ENCODE data around the gene CAMK2D. TPM values are rescaled to one million over a fixed set of nuclear protein-coding genes. Genes with fewer than 3 reads are reported as not detected.

The CAMK2D gene
- total RNA-seq, 2 experiments from 2014 or later = 29.9 to 32.9 TPM

- H3K27ac Mint-ChIP-seq = peak overlapping the region; percentile 5
- peak in 1 of 14 experiments; percentile 32 for DNase-seq
Measured at GRCh38 chr4:113739197-113739596, 22.3 kb downstream of the CAMK2D start.

GRCh38 chr4:113738251-113738650, 23.3 kb downstream of the CAMK2D start:
- ChIA-PET CTCF (no interaction called here), POLR2A (no interaction called here)
- H3K27ac Mint-ChIP-seq = no peak overlapping the region
- TF ChIP-seq CTCF (IDR thresholded peaks at IDR 0.05) = no peak
- intact Hi-C loops (cut with DNase I, micrococcal nuclease) = no loop called here
- ATAC-seq (ENCODE audit: poor library complexity) (no peak), DNase-seq (no peak)
- no peak overlapping the region for H3K4me3 Mint-ChIP-seq
- peaks cover 33% of the 10 kb centered on the region for H3K36me3 Mint-ChIP-seq (ENCODE audit: low read depth)
- H3K4me1 ChIP-seq (ENCODE audit: insufficient read depth, low read length) = peaks cover 3% of the 10 kb centered on the region
- no peak overlapping the region for H3K4me3 ChIP-seq (ENCODE audit: low read length)
- no peak overlapping the region for H3K27ac ChIP-seq (ENCODE audit: low read depth in 1 of 2, low read length in 2 of 2)
- H3K27me3 Mint-ChIP-seq = no peaks in the 10 kb centered on the region
- no peaks in the 10 kb centered on the region for H3K27me3 ChIP-seq (ENCODE audit: control insufficient read depth in 1 of 2, insufficient read depth in 2 of 2, low read length in 2 of 2)
- H3K36me3 ChIP-seq (ENCODE audit: insufficient read depth, low read length) = no peaks in the 10 kb centered on the region
- no peaks in the 10 kb centered on the region for H3K9me3 ChIP-seq (ENCODE audit: control insufficient read depth in 1 of 2, insufficient read depth in 1 of 2, low read length in 2 of 2)
- no peaks in the 10 kb centered on the region for H3K9me3 Mint-ChIP-seq
- peaks cover 66% of the 10 kb centered on the region for H3K4me1 Mint-ChIP-seq (ENCODE audit: low read depth)

More at GRCh38 chr4:113739197-113739596, 22.3 kb downstream of the CAMK2D start:
- no peak for TF ChIP-seq CTCF (IDR thresholded peaks at IDR 0.05)
- ATAC-seq (ENCODE audit: poor library complexity) = peak; percentile 44
- no peaks in the 10 kb centered on the region for H3K27me3 Mint-ChIP-seq
- intact Hi-C loops (cut with DNase I, micrococcal nuclease) = no loop called here
- peaks cover 56% of the 10 kb centered on the region for H3K4me1 Mint-ChIP-seq (ENCODE audit: low read depth)
- H3K4me3 Mint-ChIP-seq = peak overlapping the region; percentile 0
- Histone ChIP-seq H3K9me3 (ENCODE audit: control insufficient read depth in 1 of 2, insufficient read depth in 1 of 2, low read length in 2 of 2) (peaks cover 0 to 3% of the 10 kb centered on the region in 2 experiments), H3K4me3 (ENCODE audit: low read length) (no peak overlapping the region), H3K36me3 (ENCODE audit: insufficient read depth, low read length) (no peaks in the 10 kb centered on the region), H3K4me1 (ENCODE audit: insufficient read depth, low read length) (peaks cover 3% of the 10 kb centered on the region), H3K27me3 (ENCODE audit: control insufficient read depth in 1 of 2, insufficient read depth in 2 of 2, low read length in 2 of 2) (no peaks in the 10 kb centered on the region), H3K27ac (ENCODE audit: low read depth in 1 of 2, low read length in 2 of 2) (no peak overlapping the region)
- peaks cover 33% of the 10 kb centered on the region for H3K36me3 Mint-ChIP-seq (ENCODE audit: low read depth)
- CTCF ChIA-PET = no interaction called here
- H3K9me3 Mint-ChIP-seq = no peaks in the 10 kb centered on the region
- POLR2A ChIA-PET = interaction anchor here (0.6 to 0.9 kb wide), 2 partner anchors 21 to 212 kb away, joined by 3 read pairs; no protein-coding TSS in a partner anchor

- Mint-ChIP-seq H3K9me3 (no peaks in the 10 kb centered on the region), H3K27ac (no peak overlapping the region), H3K36me3 (ENCODE audit: low read depth) (peaks cover 37% of the 10 kb centered on the region), H3K27me3 (no peaks in the 10 kb centered on the region), H3K4me1 (ENCODE audit: low read depth) (peaks cover 62% of the 10 kb centered on the region), H3K4me3 (no peak overlapping the region)
- ChIA-PET CTCF (interaction anchor here (1.3 kb wide), 1 partner anchor 186 kb away, joined by 3 read pairs; no protein-coding TSS in a partner anchor), POLR2A (interaction anchor here (1.2 kb wide), 2 partner anchors 10 to 38 kb away, joined by 3 read pairs; no protein-coding TSS in a partner anchor)
- Histone ChIP-seq H3K36me3 (ENCODE audit: insufficient read depth, low read length) (no peaks in the 10 kb centered on the region), H3K4me3 (ENCODE audit: low read length) (no peak overlapping the region), H3K27ac (ENCODE audit: low read depth in 1 of 2, low read length in 2 of 2) (no peak overlapping the region), H3K4me1 (ENCODE audit: insufficient read depth, low read length) (no peaks in the 10 kb centered on the region), H3K27me3 (ENCODE audit: control insufficient read depth in 1 of 2, insufficient read depth in 2 of 2, low read length in 2 of 2) (no peaks in the 10 kb centered on the region), H3K9me3 (ENCODE audit: control insufficient read depth in 1 of 2, insufficient read depth in 1 of 2, low read length in 2 of 2) (no peaks in the 10 kb centered on the region)
- DNase-seq (no peak), ATAC-seq (ENCODE audit: poor library complexity) (no peak)
- intact Hi-C loops (cut with DNase I, micrococcal nuclease) = no loop called here
- no peak for TF ChIP-seq CTCF (IDR thresholded peaks at IDR 0.05)
Measured at GRCh38 chr4:113733685-113734084, 27.9 kb downstream of the CAMK2D start.

Measured in CD4-positive, alpha-beta T cell (primary cell).